Neural cell (in vitro differentiated cells): ENCODE data around the gene BIRC7. TPM values are rescaled to one million over a fixed set of nuclear protein-coding genes. Genes with fewer than 3 reads are reported as not detected.

ENCODE experiments used
- H2AFZ ChIP-seq: fragments of 200-600, 300-800 bp; sonication (generic), shearing (Covaris generic); 2 replicates; pipeline ENCODE4 v1.6.0; 2014; ENCODE audit warnings: low read depth, mild to moderate bottlenecking, antibody characterized with exemption, low read length, moderate library complexity
- H3F3A ChIP-seq: fragments of 200-600 bp; shearing (Covaris generic); 2 replicates; pipeline ENCODE4 v1.6.1; 2016; ENCODE audit warnings: mild to moderate bottlenecking, moderate library complexity, mixed read lengths, antibody characterized with exemption, low read length; ENCODE audit not compliant: insufficient read depth, poor library complexity, severe bottlenecking
- H3K27ac ChIP-seq: fragments of 200-600, 300-800 bp; sonication (generic), shearing (Covaris generic); 2 replicates; pipeline ENCODE4 v1.5.1; 2014; ENCODE audit warnings: mild to moderate bottlenecking, low read length, moderate library complexity
- H3K27me3 ChIP-seq: fragments of 300-800, 200-600 bp; sonication (generic), shearing (Covaris generic); 2 replicates; pipeline ENCODE4 v1.6.0; 2014; ENCODE audit warnings: mild to moderate bottlenecking, low read depth, low read length, moderate library complexity; ENCODE audit not compliant: insufficient read depth
- H3K36me3 ChIP-seq: fragments of 300-800, 200-600 bp; sonication (generic), shearing (Covaris generic); 2 replicates; pipeline ENCODE4 v1.5.1; 2014; ENCODE audit warnings: mild to moderate bottlenecking, antibody characterized with exemption, low read length, moderate library complexity; ENCODE audit not compliant: insufficient read depth
- H3K4me2 ChIP-seq: fragments of 300-800, 200-600 bp; sonication (generic), shearing (Covaris generic); 2 replicates; pipeline ENCODE4 v1.6.0; 2014; ENCODE audit warnings: mild to moderate bottlenecking, low read length
- H3K4me3 ChIP-seq: fragments of 300-800, 200-600 bp; sonication (generic), shearing (Covaris generic); 2 replicates; pipeline ENCODE4 v1.5.1; 2014; ENCODE audit warnings: mild to moderate bottlenecking, low read length, moderate library complexity
- H3K79me2 ChIP-seq: fragments of 200-600 bp; shearing (Covaris generic); replicated peaks from 2 replicates; pipeline ENCODE4 v1.6.0; 2014; ENCODE audit warnings: mild to moderate bottlenecking, low read length, moderate library complexity; ENCODE audit not compliant: insufficient read depth
- H3K9ac ChIP-seq: fragments of 300-800, 200-600 bp; sonication (generic), shearing (Covaris generic); 2 replicates; pipeline ENCODE4 v1.6.1; 2016; ENCODE audit warnings: mild to moderate bottlenecking, low read length, mixed read lengths
- H3K9me2 ChIP-seq: fragments of 200-600 bp; shearing (Covaris generic); 2 replicates; pipeline ENCODE4 v1.6.1; 2016; ENCODE audit warnings: mild to moderate bottlenecking, low read length, mixed read lengths; ENCODE audit not compliant: insufficient read depth
- H3K9me3 ChIP-seq: fragments of 200-600, 300-800 bp; sonication (generic), shearing (Covaris generic); 2 replicates; pipeline ENCODE4 v1.6.1; 2016; ENCODE audit warnings: mild to moderate bottlenecking, mixed run types, low read length, moderate library complexity, mixed read lengths
- H4K20me1 ChIP-seq: fragments of 200-600 bp; shearing (Covaris generic); 2 replicates; pipeline ENCODE4 v1.6.1; 2016; ENCODE audit warnings: mild to moderate bottlenecking, mixed run types; ENCODE audit not compliant: insufficient read depth
- CTCF ChIP-seq: fragments of 450-650 bp; IDR thresholded peaks from 2 replicates; pipeline ENCODE4 v1.5.1; 2014; ENCODE audit warnings: antibody characterized with exemption, mild to moderate bottlenecking, moderate library complexity; ENCODE audit not compliant: poor library complexity, severe bottlenecking
- EP300 ChIP-seq: fragments of 450-650 bp; conservative IDR thresholded peaks from 2 replicates; pipeline ENCODE4 v1.6.1; 2014; ENCODE audit warnings: antibody characterized with exemption, mild to moderate bottlenecking, moderate library complexity; ENCODE audit not compliant: poor library complexity, severe bottlenecking
- EZH2 ChIP-seq: fragments of 200-600, 300-800 bp; shearing (Covaris generic), sonication (generic); IDR thresholded peaks from 2 replicates; pipeline ENCODE4 v1.6.1; 2014; ENCODE audit warnings: antibody characterized with exemption, low read length, borderline replicate concordance, mild to moderate bottlenecking; ENCODE audit not compliant: insufficient read depth, poor library complexity, severe bottlenecking
- MXI1 ChIP-seq: fragments of 450-650 bp; conservative IDR thresholded peaks from 2 replicates; pipeline ENCODE4 v1.6.1; 2014; ENCODE audit warnings: antibody characterized with exemption, mild to moderate bottlenecking; ENCODE audit not compliant: poor library complexity, severe bottlenecking
- POLR2AphosphoS5 ChIP-seq: IDR thresholded peaks from 2 replicates; pipeline ENCODE4 v1.6.1; 2012
- RAD21 ChIP-seq: fragments of 450-650 bp; conservative IDR thresholded peaks from 2 replicates; pipeline ENCODE4 v1.6.1; 2014; ENCODE audit warnings: antibody characterized with exemption, mild to moderate bottlenecking, moderate library complexity
- REST ChIP-seq: IDR thresholded peaks from 2 replicates; pipeline ENCODE4 v1.6.1; 2012; ENCODE audit warnings: borderline replicate concordance
- SMC3 ChIP-seq: fragments of 450-650 bp; conservative IDR thresholded peaks from 2 replicates; pipeline ENCODE4 v1.6.1; 2014; ENCODE audit warnings: antibody characterized with exemption, mild to moderate bottlenecking, moderate library complexity; ENCODE audit not compliant: poor library complexity
- TAF1 ChIP-seq: IDR thresholded peaks from 2 replicates; pipeline ENCODE4 v1.6.1; 2012; ENCODE audit warnings: low read depth
- polyA plus RNA-seq: library from polyadenylated mRNA; depleted of rRNA; stranded (reverse); fragments of >200 nt; gene quantifications from 2 replicates; pipeline ENCODE4 v1.2.3, GENCODE V29; 2014

The BIRC7 gene
- polyA plus RNA-seq, 1 donor from 2014 or later = not detected

- Histone ChIP-seq H3K9me2 (no peaks in the 10 kb centered on the region), H4K20me1 (no peaks in the 10 kb centered on the region), H2AFZ (no peak overlapping the region), H3K27ac (no peak overlapping the region), H3K4me2 (no peak overlapping the region), H3K79me2 (no peaks in the 10 kb centered on the region), H3K4me3 (no peak overlapping the region), H3K27me3 (no peaks in the 10 kb centered on the region), H3F3A (no peaks in the 10 kb centered on the region), H3K36me3 (no peaks in the 10 kb centered on the region), H3K9ac (no peak overlapping the region), H3K9me3 (no peaks in the 10 kb centered on the region)
- TF ChIP-seq RAD21 (no peak), TAF1 (no peak), EP300 (no peak), REST (no peak), MXI1 (no peak), SMC3 (no peak), POLR2AphosphoS5 (no peak), CTCF (no peak), EZH2 (no peak)
Measured at GRCh38 chr20:63239431-63239830, 3.7 kb downstream of the BIRC7 start.

- no peaks in the 10 kb centered on the region for H4K20me1 ChIP-seq
- H3K79me2 ChIP-seq = no peaks in the 10 kb centered on the region
- no peaks in the 10 kb centered on the region for H3F3A ChIP-seq
- H3K9me3 ChIP-seq = no peaks in the 10 kb centered on the region
- H3K4me3 ChIP-seq = no peak overlapping the region
- H3K27me3 ChIP-seq = no peaks in the 10 kb centered on the region
- no peak overlapping the region for H3K27ac ChIP-seq
- H3K4me2 ChIP-seq = no peak overlapping the region
- no peak for TF ChIP-seq POLR2AphosphoS5
- TF ChIP-seq RAD21 = no peak
- TF ChIP-seq REST = no peak
- no peak for TF ChIP-seq CTCF
- TF ChIP-seq MXI1 = no peak
- H3K36me3 ChIP-seq = no peaks in the 10 kb centered on the region
- H3K9me2 ChIP-seq = no peaks in the 10 kb centered on the region
- no peak overlapping the region for H2AFZ ChIP-seq
- H3K9ac ChIP-seq = no peak overlapping the region
Measured at GRCh38 chr20:63240004-63240403, 4.3 kb downstream of the BIRC7 start.
